ENCODE data around the gene PAPLN.

DNA sequence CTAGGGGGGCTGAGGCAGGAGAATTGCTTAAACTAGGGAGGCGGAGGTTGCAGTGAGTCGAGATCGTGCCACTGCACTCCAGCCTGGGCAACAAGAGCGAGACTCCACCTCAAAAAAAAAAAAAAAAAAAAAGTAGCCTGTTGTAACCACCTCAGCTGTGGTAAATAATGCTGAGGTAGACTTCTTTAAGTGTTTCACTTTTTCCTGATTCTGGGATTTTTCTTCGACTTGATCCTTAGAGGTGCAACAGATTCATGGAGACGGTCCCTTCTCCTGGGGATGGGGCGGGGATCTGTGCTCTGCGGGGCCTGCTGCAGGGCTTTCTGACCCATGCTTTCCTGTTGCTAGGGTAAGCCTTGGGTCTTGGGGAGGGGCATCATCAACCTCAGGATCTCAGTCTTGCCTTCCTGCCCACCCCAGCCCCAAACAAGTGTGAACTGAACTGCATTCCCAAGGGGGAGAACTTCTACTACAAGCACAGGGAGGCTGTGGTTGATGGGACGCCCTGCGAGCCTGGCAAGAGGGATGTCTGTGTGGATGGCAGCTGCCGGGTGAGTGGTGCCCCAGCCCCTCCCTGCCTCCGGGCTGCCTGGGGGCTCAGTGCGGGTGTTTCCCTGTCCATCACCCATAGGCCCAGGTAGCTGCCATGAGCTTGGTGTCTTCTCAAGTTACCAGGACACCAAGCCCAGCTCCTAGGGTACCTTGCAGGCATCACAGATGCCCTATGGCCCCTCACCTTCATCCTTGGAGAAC is 12.4 kb downstream of the PAPLN start:
- TF ChIP-seq ETV6 (CRISPR knock-in tag; conservative IDR thresholded peaks at IDR 0.05) (no peak), POLR2AphosphoS5 (IDR thresholded peaks at IDR 0.05; ENCODE audit: low read depth, low read length) (no peak), PRMT3 (CRISPR knock-in tag; IDR thresholded peaks at IDR 0.05; ENCODE audit: borderline replicate concordance, low read depth) (no peak), HOXA3 (CRISPR knock-in tag; IDR thresholded peaks at IDR 0.05) (no peak), REL (CRISPR knock-in tag; conservative IDR thresholded peaks at IDR 0.05) (no peak), ZNF441 (CRISPR knock-in tag; IDR thresholded peaks at IDR 0.05; ENCODE audit: borderline replicate concordance) (no peak), ZNF777 (CRISPR knock-in tag; IDR thresholded peaks at IDR 0.05) (no peak), EHMT2 (IDR thresholded peaks at IDR 0.05; ENCODE audit: borderline replicate concordance, low read depth, low read length) (no peak), BRCA1 (CRISPR knock-in tag; IDR thresholded peaks at IDR 0.05) (no peak), RFX1 (IDR thresholded peaks at IDR 0.05) (no peak)
- TF ChIP-seq, protein P1, sequence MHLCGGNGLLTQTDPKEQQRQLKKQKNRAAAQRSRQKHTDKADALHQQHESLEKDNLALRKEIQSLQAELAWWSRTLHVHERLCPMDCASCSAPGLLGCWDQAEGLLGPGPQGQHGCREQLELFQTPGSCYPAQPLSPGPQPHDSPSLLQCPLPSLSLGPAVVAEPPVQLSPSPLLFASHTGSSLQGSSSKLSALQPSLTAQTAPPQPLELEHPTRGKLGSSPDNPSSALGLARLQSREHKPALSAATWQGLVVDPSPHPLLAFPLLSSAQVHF (CRISPR knock-in tag; IDR thresholded peaks at IDR 0.05): no peak
